K562 (cell line): ENCODE measurements around the gene EMILIN1. TPM values are rescaled to one million over a fixed set of nuclear protein-coding genes. Genes with fewer than 3 reads are reported as not detected.

Experiments used
- ATAC-seq: fragments of 200-7000 bp; cut with Tn5 transposase; 3 replicates; pipeline ENCODE4 v1.9.1; 2020; ENCODE audit warnings: moderate library complexity
- BruUV-seq: library from RNA; stranded (reverse); fragments of 400-500 nt; replicated peaks from 2 replicates; lab custom pipeline; 2021; lab: Mats Ljungman, UMichigan
- CTCF ChIA-PET: fragments of 300-600 bp; formaldehyde crosslinking; extraction: SDS; loops from one replicate; lab custom pipeline; 2021; ENCODE audit warnings: low intra/inter-chr PET ratio; lab: Yijun Ruan, JAX
- POLR2A ChIA-PET: fragments of 300-600, 350-650 bp; sonication (Branson Sonifier 250); formaldehyde crosslinking; extraction: SDS; loops from one replicate; lab custom pipeline; 2021; ENCODE audit warnings: antibody characterized with exemption, inconsistent platforms; lab: Yijun Ruan, JAX
- DNase-seq, 4 experiments: peaks; one replicate each; pipeline versions ENCODE4 v3.0.0 to v3.0.0-alpha.2; 2011 to 2018; ENCODE audit warnings: low spot score in 3 of 4, mixed read lengths in 3 of 4; ENCODE audit errors: extremely low read depth in 1 of 4
- FAIRE-seq: peaks from 2 replicates; lab custom pipeline; 2011; peaks lifted over from hg19 to GRCh38; lab: Jason Lieb, UNC
- H2AFZ ChIP-seq: 2 replicates; pipeline ENCODE4 v1.6.0; 2011; ENCODE audit warnings: low read depth, low read length, control low read depth, inconsistent platforms
- H3K27ac ChIP-seq: fragments of 200-600 bp; 3 replicates; pipeline ENCODE4 v1.8.0; 2011; ENCODE audit warnings: low read depth, mild to moderate bottlenecking, control low read depth, inconsistent platforms, low read length, moderate library complexity, mixed read lengths; ENCODE audit errors: extremely low read depth
- H3K27me3 ChIP-seq, 2 experiments: fragments of 300-600 bp in 1 of 2; 2 replicates in 1 of 2; 3 replicates in 1 of 2; pipeline versions ENCODE4 v1.6.0 to v1.8.0; 2011; ENCODE audit warnings: inconsistent platforms in 2 of 2, low read length in 2 of 2, mild to moderate bottlenecking in 1 of 2, mixed read lengths in 1 of 2, moderate library complexity in 1 of 2; ENCODE audit not compliant: control insufficient read depth in 2 of 2, insufficient read depth in 2 of 2
- H3K36me3 ChIP-seq: fragments of 300-600 bp; 3 replicates; pipeline ENCODE4 v1.8.0; 2011; ENCODE audit warnings: mild to moderate bottlenecking, low read length, inconsistent platforms; ENCODE audit not compliant: control insufficient read depth, insufficient read depth
- H3K4me1 ChIP-seq, 2 experiments: fragments of 200-600 bp in 1 of 2; replicated peaks in 1 of 2; 2 replicates in 1 of 2; 3 replicates in 1 of 2; pipeline versions ENCODE4 v1.5.1 to v1.8.0; 2011; ENCODE audit warnings: inconsistent platforms in 2 of 2, low read length in 2 of 2, mild to moderate bottlenecking in 1 of 2, mixed read lengths in 1 of 2, moderate library complexity in 1 of 2; ENCODE audit not compliant: control insufficient read depth in 2 of 2, insufficient read depth in 2 of 2
- H3K4me2 ChIP-seq: 2 replicates; pipeline ENCODE4 v1.6.1; 2011; ENCODE audit warnings: low read length, control low read depth, inconsistent platforms, mixed read lengths; ENCODE audit not compliant: insufficient read depth
- H3K4me3 ChIP-seq: fragments of 200-600 bp; sonication (generic), shearing (Covaris generic); 2 replicates; pipeline ENCODE4 v1.5.1; 2016; ENCODE audit warnings: control low read depth, inconsistent platforms
- H3K79me2 ChIP-seq: fragments of 200-600 bp; 3 replicates; pipeline ENCODE4 v1.8.0; 2011; ENCODE audit warnings: low read length, inconsistent platforms; ENCODE audit not compliant: control insufficient read depth, insufficient read depth
- H3K9ac ChIP-seq, 2 experiments: 2 replicates each; pipeline versions ENCODE4 v1.6.0 to v1.6.1; 2011; ENCODE audit warnings: low read depth in 2 of 2, low read length in 2 of 2, control low read depth in 1 of 2, inconsistent platforms in 1 of 2, mild to moderate bottlenecking in 1 of 2, mixed read lengths in 1 of 2; ENCODE audit not compliant: insufficient read depth in 1 of 2
- H3K9me1 ChIP-seq: one replicate; pipeline ENCODE4 v1.6.0; 2011; ENCODE audit warnings: inconsistent platforms, mild to moderate bottlenecking, low read length, moderate library complexity; ENCODE audit not compliant: control insufficient read depth, insufficient read depth
- H3K9me3 ChIP-seq: replicated peaks from 2 replicates; pipeline ENCODE4 v1.5.1; 2011; ENCODE audit warnings: low read depth, low read length, inconsistent platforms; ENCODE audit not compliant: control insufficient read depth, insufficient read depth
- H4K20me1 ChIP-seq: replicated peaks from 2 replicates; pipeline ENCODE4 v1.6.1; 2011; ENCODE audit warnings: low read length, inconsistent platforms, mixed read lengths; ENCODE audit not compliant: control insufficient read depth, insufficient read depth
- KLF1 ChIP-seq: fragments of 450-650 bp; IDR thresholded peaks from 2 replicates; pipeline ENCODE4 v1.6.1; 2016; ENCODE audit warnings: missing genetic modification characterization, missing compliant biosample characterization
- MTA3 ChIP-seq: fragments of 450-650 bp; formaldehyde crosslinking; IDR thresholded peaks from 2 replicates; pipeline ENCODE4 v1.6.1; 2017; ENCODE audit warnings: mild to moderate bottlenecking, borderline replicate concordance
- POLR2G ChIP-seq: fragments of 200-400 bp; formaldehyde crosslinking; IDR thresholded peaks from 2 replicates; pipeline ENCODE4 v1.6.1; 2017; ENCODE audit warnings: low read depth, mild to moderate bottlenecking, antibody characterized with exemption, low read length, moderate library complexity
- RBFOX2 ChIP-seq: fragments of 200-400 bp; formaldehyde crosslinking; IDR thresholded peaks from 2 replicates; pipeline ENCODE4 v1.6.1; 2017; ENCODE audit warnings: low read depth, mild to moderate bottlenecking, low read length, moderate library complexity
- RBM22 ChIP-seq: fragments of 200-400 bp; formaldehyde crosslinking; IDR thresholded peaks from 2 replicates; pipeline ENCODE4 v1.6.1; 2018; ENCODE audit warnings: low read length, low read depth; ENCODE audit not compliant: poor library complexity, severe bottlenecking
- THAP7 ChIP-seq: fragments of 250-450 bp; sonication (Bioruptor Pico); IDR thresholded peaks from 2 replicates; pipeline ENCODE4 v1.5.0; 2021
- ZNF232 ChIP-seq: sonication (generic); formaldehyde crosslinking; IDR thresholded peaks from 2 replicates; pipeline ENCODE4 v1.8.0; 2022; ENCODE audit warnings: mild to moderate bottlenecking, missing genetic modification reagents
- WGBS: fragments of 100-300 bp; shearing (Covaris generic); methylation state at CpG from one replicate; pipeline ENCODE4 v1.1.6; 2016; ENCODE audit warnings: low coverage, mixed read lengths; ENCODE audit not compliant: insufficient coverage; ENCODE audit errors: missing lambda C conversion rate; 5-methylcytosine and 5-hydroxymethylcytosine counted together
- in situ Hi-C: fragments of 300-500 bp; cut with MboI; formaldehyde crosslinking; loops from 4 replicates; pipeline ENCODE4 v1.15.0; 2018; ENCODE audit warnings: inconsistent platforms, mixed read lengths
- intact Hi-C: fragments of 100-400 bp; cut with micrococcal nuclease; formaldehyde crosslinking; loops from 2 replicates; pipeline ENCODE4 v1.14.2; 2022
- polyA plus RNA-seq, 8 experiments: library from polyadenylated mRNA; depleted of rRNA in 4 of 8; stranded (reverse) in 5 of 8; unstranded in 3 of 8; fragments of >200 nt; fragmentation: Nextera tagmentation in 2 of 8; fragmentation: Illumina TruSeq in 1 of 8; extraction: Ambion mirVana in 2 of 8; extraction: Trizol in 1 of 8; gene quantifications; 2 replicates each; pipeline versions ENCODE4 v1.2.1 to v1.2.3, GENCODE V29; 2011 to 2014; ENCODE audit warnings: inconsistent platforms in 1 of 8, missing spikeins in 1 of 8
- total RNA-seq, 7 experiments: library from RNA; depleted of rRNA in 6 of 7; stranded (reverse); fragments of >200 nt in 6 of 7; fragmentation: Illumina TruSeq in 2 of 7; extraction: Trizol in 2 of 7; gene quantifications; 2 replicates each; pipeline versions ENCODE4 v1.2.1 to v1.2.3, GENCODE V29; 2011 to 2021; ENCODE audit warnings: low replicate concordance in 1 of 7
- TF ChIP-seq, protein P1 (sequence below): sonication (generic); formaldehyde crosslinking; IDR thresholded peaks from 2 replicates; pipeline ENCODE4 v1.8.0; 2022; ENCODE audit warnings: missing genetic modification reagents, mild to moderate bottlenecking, borderline replicate concordance

Gene EMILIN1
- total and polyA plus RNA-seq, 9 of the 15 experiments (the other 6 are each of a cell fraction or from before 2014, with no cell fraction given): 0.04 to 2.7 (median 0.54) TPM; not detected in 2

GRCh38 chr2:27039871-27040270 is 38.5 kb upstream of the EMILIN1 start:
- no peak overlapping the region for H3K4me2 ChIP-seq
- no peak overlapping the region for H3K27ac ChIP-seq
- peaks cover 8% of the 10 kb centered on the region for H3K79me2 ChIP-seq
- H3K9me3 ChIP-seq: no peaks in the 10 kb centered on the region
- 0 out of 4 replicates have a peak overlapping the region, but pooled peaks of 1 of the 2 experiments have one; percentile 38 for H3K9ac ChIP-seq
- peaks cover 88% of the 10 kb centered on the region for H3K36me3 ChIP-seq
- no peaks in the 10 kb centered on the region for H4K20me1 ChIP-seq
- intact Hi-C loops: no loop called here
- no peak for ATAC-seq
- no peaks in the 10 kb centered on the region for H3K27me3 ChIP-seq
- in situ Hi-C loops: no loop called here
- peaks cover 9% of the 10 kb centered on the region for H3K9me1 ChIP-seq
- H3K4me1 ChIP-seq: no peaks in the 10 kb centered on the region; a peak in 1 of 5 replicates
- BruUV-seq: no TSS peak
- CTCF ChIA-PET: no interaction called here
- POLR2A ChIA-PET: interaction anchor here (0.6 to 1.8 kb wide), 15 partner anchors 9 to 653 kb away, joined by 3 to 8 read pairs (median 3); partner anchors contain the start of genes AGBL5 and KHK
- TF ChIP-seq, protein P1, sequence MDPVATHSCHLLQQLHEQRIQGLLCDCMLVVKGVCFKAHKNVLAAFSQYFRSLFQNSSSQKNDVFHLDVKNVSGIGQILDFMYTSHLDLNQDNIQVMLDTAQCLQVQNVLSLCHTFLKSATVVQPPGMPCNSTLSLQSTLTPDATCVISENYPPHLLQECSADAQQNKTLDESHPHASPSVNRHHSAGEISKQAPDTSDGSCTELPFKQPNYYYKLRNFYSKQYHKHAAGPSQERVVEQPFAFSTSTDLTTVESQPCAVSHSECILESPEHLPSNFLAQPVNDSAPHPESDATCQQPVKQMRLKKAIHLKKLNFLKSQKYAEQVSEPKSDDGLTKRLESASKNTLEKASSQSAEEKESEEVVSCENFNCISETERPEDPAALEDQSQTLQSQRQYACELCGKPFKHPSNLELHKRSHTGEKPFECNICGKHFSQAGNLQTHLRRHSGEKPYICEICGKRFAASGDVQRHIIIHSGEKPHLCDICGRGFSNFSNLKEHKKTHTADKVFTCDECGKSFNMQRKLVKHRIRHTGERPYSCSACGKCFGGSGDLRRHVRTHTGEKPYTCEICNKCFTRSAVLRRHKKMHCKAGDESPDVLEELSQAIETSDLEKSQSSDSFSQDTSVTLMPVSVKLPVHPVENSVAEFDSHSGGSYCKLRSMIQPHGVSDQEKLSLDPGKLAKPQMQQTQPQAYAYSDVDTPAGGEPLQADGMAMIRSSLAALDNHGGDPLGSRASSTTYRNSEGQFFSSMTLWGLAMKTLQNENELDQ (CRISPR knock-in tag): no peak
- TF ChIP-seq THAP7: no peak
- peak; percentile 15 for TF ChIP-seq RBM22
- TF ChIP-seq POLR2G: peak; percentile 51; the same call in 1 of the 2 replicates
- peak; percentile 59 for TF ChIP-seq RBFOX2
- TF ChIP-seq KLF1 (tag): no peak
- no peak for TF ChIP-seq ZNF232 (CRISPR knock-in tag)
- no peak for TF ChIP-seq MTA3
- DNase-seq: no peak
- WGBS: 89% methylated on average over 7 of the region's 7 CpGs
- H3K4me3 ChIP-seq: no peak overlapping the region
- H2AFZ ChIP-seq: no peak overlapping the region
- no peak for FAIRE-seq
